SK-N-DZ (cell line): ENCODE results near the gene IQCE.
"Not testable (repeated sequence)": the region's sequence is repeated elsewhere in the genome, so short reads cannot be mapped to it uniquely, and the experiment has no call there.

Source experiments
- DNase-seq: peaks from one replicate; pipeline ENCODE4 v3.0.0-alpha.2; 2015; ENCODE audit warnings: low spot score

IQCE gene

DNA sequence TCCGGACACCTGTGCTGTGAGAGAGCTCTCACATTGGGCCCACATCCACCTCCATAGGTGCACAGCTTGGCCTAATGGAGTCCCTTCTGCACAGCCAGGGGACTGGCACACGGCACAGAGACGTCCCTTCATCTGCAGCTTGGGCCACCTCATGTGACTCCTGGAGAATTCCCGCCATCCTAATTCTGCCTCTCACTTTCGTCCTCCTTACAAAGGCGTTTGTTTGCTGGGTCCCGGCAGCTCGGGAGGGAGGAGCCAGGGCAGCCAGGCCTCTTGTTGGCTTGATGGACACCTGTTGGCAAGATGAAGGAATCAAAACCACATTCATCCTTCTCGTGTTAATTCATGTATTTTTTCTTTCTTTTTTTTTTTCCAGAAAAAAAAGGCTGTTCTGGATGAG lies 42.3 kb downstream of the IQCE start:
- no peak for DNase-seq

DNA sequence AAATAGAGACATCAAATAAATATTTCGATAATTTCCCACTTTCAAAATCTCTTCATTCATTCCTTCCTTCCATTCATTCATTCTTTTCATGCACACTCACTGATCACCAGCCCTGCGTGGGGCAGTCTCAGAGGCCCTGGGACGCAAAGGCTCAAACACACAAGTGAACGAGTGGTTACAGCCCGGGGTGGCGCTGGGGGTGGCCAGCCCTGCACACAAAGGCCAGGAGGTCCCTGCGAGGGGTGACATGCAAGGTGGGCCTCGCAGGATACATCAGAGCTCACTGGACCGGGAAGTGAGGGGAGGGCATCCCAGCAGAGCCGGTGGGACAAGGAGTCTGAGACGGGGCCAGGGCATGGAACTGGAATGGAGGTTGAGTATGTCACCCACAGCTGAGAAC lies 43.1 kb downstream of the IQCE start:
- no peak for DNase-seq

DNA sequence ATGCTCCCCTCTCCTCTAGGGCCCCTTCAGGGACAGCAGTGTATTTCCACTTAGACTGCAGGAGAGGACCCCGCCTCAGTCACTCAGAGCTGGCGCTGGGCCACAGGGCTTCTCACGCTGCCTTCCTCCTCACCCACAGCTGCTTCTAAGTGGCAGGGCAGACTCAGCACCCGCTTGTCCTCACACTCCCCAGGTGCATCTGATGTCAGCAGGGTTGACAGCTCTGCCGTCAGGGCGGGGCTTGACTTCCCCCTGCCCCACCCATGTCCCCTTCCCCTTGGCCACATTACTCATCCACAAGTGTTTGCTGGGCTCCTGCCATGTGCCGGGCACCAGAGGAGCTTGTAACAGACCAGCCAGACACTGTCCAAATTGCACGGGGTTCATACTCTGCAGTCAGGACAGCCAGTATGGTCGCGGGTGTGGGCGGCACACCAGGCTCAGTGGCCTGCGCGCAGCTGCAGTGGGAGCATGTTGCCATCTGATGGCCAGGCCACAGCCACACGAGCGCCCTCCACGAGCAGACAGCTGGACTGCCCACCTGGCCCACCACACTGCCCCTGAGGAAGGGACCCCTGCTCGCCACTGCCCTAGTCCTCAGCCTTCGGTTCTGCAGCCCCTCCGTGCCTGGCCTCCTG lies 43.7 kb downstream of the IQCE start:
- DNase-seq: no peak

DNA sequence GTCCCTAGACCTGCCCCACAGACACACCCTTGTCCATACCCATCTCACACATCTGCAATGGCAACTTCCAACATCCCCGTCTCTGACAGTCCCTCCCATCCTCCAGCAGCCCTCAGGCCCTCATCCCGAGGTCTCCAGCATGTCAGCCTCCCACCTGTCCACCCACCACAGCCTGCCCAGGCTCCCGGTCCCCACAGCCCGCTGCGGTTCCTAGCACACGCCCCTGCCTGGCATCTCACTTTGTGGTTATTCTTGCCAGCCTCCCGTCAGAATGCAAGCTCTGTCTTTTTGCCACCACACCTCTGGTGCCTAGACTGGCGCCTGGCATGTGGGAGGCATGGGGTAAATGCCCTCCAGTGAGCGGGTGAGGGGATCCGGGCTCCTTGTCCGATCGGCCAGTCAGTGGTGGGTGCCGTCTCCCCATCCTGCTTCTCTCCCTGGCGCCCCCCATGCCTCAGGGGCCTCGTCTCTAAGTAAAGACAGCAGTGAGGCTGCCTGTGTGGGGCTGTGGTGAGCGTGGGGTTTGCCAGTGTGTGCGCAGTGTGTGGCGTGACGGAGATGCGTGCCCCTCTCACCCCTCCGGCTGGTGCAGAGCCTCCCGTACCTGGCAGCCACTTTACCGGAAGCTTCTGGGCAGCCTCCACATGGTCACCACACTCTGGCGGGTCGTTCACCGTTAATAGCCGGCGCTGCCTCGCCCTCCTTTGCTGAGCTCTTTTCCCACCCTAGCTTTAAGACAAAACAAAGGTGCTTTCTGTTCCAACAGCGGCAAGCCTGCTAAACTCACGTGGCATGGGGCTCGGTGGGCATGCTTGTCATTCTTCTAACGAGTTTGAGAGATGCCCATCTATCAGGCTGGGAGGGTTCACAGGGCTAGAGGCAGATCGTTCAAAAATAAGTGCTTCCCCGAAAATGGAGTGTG lies 44.5 kb downstream of the IQCE start:
- no peak for DNase-seq

DNA sequence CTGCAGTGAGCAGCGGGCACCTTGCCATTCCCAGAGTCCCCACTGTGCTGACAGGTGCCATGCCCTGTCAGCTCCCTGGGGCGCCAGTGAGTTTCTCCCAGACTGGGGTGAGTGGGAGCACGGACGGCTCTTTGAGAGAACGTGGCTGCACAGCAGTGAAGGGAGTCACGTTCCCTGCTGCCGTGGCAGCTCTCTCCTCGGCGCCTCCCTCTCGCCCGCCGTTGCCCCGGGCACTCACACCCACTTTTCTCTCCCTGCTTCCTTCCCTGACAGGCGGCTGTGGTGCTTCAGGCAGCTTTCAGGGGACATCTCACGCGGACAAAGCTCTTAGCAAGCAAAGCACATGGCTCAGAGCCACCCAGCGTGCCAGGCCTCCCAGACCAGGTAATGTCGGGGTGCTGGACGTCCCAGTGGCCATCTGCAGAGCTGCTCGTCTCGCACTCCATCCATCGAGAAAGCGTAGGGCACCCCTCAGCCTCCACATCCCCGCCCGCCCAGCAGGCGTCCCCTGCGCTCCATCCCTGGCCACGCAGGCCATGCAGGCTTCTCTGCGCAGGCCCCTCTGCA lies 45.9 kb downstream of the IQCE start:
- no peak for DNase-seq

DNA sequence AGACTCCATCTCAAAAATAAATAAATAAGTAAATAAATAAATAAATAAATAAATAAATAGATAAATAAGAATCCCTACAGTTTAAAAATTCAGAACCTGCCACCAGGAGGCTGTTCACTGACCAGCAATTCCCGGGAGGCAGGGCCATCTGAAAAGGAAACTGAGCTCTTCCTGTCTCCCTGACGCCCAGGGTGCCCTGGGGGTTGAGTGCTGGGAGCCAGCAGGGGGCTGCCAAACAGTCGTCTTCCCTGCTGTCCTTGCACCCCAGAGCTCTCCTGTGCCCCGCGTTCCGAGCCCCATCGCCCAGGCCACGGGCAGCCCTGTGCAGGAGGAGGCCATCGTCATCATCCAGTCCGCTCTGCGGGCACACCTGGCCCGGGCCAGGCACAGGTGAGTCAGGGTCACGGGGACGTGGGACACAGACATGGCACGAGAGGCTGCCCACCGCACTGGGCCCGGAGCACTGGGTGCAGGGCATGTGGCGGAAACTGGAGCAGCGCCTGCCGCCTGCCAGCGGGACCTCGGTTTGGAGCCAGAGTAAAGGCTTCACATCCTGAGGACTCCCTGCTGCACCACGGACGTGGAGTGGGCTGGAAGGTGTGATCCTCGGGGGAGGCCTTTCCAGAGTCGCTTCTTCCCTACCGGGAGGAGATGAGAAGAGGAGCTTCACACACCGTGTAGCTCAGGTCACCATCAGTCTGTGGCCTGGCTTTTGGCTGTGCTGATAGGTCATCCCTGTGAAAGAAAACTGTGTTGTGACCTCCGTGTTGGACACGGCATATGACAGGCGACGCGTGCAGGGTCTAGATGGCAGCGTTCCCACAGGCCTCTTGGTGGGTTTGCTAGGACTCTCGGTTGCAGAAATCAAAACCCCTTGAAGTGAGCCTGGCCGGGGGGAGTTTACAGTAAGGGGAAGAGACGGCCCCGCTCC lies 47.1 kb downstream of the IQCE start:
- DNase-seq: no peak

DNA sequence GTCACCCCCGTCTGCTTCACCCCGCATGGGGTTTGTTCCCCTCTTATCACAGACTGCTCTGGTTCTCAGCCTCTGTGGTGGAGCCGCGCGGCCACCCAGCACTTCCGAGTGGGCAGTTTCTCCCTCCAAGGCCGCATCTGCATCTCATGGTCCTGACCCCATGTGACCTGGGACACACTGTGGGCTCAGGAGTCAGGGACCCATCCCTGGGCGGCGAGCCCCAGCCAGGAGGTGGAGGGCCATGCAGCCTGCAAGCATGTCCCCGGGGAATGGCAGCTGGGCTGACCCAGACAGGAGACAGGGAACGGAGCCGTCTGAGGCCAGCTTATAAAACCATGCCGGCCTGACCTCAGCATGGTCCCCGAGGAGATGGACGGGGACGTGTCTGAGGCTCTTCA lies 47.8 kb downstream of the IQCE start:
- no peak for DNase-seq

DNA sequence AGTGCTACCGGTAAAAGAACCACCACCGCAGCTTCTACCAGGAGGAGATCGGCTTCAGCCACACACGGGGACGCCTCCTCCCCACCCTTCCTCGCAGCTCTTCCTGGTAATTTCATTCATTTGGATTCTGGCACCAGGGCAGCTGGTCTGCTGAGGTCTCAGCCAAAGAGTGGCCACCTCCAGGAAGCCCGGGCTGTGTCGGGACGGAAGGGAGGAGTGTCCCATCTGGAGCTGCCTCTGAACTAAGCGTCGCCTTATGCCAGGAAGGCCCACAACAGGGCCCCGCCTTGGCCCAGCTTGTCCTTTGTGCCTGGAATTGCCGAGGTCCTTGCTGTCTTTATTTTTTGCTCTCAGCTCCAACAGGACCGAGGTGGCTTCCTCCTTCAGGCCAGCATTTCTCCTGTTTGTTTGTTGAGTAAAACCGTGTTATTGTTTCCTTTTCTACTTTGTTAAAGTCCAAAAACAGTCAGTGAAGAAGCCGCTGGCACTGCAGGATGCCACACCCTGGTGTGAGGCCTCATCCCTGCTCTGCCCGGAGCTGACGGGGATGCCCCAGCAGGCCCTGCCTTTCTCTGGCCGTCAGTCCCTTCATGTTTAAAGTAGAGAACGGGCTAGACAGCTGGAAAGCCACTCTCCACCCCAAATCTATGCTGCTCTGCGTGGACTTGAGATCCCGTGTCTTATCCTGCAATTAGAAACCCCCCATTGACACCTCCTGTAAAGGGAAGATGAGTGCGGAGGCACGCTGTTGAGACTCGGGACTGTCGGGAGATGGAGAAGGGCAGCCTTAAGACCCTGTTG lies 48.5 kb downstream of the IQCE start:
- no peak for DNase-seq

DNA sequence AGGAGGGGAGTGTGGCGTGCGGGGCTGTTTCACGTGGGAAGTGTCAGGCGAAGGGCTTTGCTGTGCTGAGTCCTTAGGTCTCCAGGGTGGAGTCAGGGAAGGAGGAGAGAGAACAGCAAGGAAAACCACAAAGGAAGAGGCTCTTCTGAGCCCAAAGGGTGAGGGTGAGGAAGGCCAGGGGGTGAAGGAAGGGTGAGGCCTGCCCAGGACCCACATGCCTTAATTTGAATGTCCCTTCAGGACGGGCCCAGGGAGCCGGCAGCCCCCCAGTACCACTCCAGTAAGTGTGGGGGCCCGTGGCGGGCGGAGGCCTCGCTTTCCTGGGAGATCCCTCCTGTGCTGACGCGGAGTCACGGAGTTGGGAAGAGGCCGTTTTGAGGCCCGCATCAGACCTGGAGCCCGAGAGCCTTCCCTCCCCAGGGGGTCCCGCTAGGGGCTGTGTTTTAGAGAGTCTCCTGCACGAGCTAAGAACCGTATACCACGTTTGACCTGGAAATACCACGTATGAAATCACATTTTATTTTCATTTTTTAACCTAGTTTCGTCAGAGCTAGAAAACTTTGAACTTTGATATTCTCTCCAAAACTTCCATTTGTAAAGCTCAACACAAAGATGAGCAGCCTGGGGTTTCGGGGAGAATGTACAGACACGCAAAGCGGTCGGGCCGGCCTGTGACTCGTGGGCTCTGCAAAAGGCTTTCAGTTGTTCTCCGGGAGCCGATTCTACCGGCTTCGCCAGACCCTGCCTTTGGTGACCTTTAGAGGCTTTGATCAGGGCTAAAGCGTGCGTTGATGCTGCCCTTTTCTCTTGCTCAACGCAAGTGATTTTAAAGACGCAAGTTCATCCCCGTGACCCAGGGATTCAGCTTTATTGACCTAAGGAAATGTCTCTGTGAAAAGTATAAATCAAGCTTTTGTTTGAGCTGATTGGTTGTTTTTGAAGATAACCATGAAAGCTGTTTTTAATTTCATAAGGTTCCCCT lies 49.4 kb downstream of the IQCE start:
- no peak for DNase-seq

DNA sequence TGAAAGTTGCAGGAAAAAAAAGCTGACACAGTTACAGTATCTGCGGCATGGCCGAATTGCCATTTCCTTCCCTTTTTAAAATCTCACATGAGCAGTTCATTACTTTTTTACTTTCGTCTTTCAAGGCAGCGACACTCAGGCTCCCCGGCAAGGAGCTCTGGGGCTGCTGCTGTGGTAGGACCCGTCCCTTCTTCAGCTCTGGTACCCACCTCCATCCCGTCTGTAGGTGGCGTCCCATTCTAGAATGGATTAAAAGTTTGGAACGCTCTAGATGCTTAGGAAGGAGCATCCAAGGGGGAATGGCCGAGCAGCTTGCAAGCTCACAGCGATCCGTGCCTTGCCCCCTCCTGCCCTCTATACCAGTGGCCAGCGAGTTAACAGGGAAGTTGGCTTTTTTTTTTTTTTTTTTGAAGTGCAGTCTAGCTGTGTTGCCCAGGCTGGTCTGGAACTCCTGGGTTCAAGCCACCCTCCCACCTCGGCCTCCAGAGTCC lies 50.2 kb downstream of the IQCE start:
- no peak for DNase-seq

DNA sequence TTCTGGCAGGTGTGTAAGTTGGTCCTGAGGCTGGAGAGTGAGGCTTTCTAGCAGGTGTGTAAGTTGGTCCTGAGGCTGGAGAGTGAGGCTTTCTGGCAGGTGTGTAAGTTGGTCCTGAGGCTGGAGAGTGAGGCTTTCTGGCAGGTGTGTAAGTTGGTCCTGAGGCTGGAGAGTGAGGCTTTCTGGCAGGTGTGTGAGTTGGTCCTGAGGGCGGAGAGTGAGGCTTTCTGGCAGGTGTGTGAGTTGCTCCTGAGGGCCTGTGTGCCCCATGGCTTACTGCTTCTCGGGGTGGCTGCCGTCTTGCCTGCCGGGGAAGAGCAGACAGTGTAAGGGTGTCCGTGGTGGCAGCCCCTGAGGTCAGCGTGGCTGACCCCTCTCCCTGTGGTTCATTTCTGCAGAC lies 50.9 kb downstream of the IQCE start:
- not testable (repeated sequence) for DNase-seq

DNA sequence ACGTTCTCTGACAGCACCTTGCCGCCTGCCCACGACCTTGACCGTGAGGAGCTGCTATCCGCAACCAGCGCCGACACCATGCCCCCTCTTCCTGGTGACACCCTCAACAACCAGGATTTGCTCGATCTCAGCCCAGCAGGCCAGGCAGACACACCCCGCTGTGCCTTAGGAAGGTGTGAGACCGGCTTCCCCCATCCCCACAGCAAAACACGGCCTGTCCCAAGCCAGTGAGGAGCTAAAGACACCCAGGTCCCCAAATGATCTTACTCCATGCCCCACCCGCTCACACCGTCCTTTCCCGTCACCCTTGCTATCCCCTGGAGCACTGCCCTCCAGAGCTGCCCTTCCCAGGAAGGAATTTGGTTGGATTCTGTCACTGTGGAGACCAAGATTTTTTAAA lies 51.7 kb downstream of the IQCE start:
- DNase-seq: no peak

DNA sequence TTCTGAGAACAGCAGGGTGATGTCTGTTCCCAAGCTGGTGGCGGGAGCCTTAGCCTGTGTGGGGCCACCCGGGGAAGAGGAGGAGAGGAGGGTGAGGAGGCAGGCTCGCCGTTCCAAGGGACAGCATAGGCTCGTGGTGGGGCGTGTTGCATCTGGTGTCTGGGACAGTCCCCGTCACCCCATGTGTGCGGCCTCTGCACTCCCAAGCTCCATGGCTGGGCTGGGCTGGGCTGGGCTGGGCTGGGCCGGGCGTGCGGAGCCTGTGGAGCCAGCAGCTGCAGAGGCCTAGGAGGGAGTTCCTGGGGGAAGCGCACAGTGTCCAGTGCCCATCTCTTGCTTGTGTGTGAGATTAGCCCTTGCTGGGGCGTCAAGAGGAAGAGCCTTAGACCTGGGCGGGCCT lies 52.1 kb downstream of the IQCE start:
- DNase-seq: no peak

DNA sequence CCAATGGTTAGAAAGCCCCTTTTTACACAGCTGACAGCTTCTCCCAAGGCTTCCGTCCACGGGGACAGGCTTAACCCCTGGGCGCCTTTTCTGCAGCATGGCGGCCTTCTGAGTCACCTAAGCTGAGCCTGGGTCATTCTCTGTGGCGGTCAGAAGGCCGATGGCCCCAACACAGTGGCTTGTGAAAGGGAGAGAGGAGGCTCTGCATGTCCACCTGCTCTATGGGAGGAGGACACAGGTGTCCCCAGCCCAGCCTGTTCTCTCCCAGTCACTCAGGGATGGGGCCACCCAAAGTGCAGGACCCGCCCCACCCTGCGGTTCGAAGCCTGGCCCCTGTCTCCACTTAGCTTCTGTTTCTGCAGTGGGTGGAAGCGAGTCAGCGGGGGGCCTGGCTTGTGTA lies 52.6 kb downstream of the IQCE start:
- DNase-seq: no peak

DNA sequence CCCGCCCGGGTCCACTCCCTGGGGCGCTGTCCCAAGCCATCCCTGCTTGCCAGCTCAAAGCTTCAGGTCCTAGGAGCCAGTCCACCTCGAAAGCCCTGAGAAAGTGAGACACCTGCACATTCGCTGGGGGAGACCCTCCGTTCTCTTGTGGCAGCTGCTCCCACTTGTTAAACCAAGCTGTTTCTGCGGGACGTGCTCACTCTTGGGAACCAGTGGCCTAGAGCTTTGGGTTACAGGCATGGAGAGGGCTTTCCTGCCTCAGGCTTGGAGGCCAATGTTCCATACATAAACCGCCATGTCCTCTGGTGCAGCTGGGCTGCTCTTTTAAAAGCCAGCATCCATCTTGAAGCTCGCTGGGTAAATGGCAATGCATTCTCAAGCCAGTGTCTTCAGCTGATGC lies 53.1 kb downstream of the IQCE start:
- no peak for DNase-seq

DNA sequence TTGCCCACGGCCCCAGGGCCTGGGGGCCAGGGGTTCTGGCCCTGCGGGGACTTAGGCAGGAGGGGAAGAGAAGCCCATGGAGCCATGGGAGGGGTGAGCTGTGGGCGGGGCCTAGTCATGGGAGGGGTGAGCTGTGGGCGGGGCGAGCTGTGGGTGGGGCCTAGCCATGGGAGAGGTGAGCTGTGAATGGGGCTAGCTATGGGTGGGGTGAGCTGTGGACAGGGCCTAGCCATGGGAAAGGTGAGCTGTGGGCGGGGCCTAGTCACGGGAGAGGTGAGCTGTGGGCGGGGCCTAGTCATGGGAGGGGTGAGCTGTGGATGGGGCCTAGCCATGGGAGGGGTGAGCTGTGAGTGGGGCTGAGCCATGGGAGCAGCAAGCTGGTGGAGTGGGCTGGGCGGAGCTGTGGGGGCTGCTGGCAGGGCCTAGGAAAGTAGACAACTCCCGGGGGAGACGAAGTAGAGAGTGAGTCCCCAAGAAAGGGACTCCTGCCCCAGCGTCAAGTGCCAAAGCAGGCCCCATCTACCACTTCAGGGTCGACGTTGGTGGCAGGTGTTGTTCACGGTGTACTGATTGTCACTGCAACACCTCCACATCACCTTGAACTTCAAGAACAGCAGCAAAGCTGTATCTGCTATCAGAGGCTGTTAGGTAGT lies 53.8 kb downstream of the IQCE start:
- DNase-seq: no peak

DNA sequence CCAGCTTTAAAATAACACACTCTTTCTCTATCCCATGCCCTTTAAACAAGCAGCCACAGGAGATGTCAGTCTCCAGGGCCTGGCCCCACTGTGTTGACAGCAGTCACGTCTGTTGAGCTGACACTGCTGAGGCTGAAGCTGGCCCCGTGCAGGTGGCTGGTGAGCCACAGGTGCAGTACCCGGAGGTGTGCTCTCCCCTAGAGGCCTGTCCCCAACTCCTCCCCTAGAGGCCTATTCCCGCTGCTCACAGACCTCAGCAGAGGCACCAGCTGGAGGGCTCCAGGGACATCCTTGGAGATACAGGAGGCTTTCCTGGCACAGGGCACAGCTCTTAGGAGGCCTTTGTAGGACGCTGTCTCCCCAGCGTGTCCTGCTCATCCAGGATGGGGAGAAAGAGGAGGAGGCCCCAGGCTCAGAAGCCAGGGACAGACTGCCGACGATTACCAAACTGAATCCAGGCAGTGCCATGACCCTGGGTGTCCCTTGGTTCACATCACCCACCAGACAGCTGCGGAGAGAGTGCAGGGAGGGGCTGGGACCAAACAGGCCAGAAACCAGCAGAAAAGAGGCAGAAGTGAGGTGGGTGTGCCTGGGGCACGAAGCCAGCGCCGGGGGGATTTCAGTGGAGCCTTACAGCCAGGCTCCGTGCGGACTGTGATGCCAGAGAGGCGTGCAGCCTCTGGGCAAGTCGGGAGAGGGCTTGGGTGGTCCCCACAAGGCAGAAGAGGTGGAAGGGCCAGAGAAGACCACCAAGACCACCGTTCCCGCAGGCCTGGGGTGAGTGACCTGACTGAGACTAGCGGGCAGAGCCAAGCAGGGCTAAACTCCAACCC lies 54.5 kb downstream of the IQCE start:
- no peak for DNase-seq
